Measurements from ENCODE around the gene CNTN4. TPM values are rescaled to one million over a fixed set of nuclear protein-coding genes. Genes with fewer than 3 reads are reported as not detected.

The CNTN4 gene
- total RNA-seq, 1 donor from 2014 or later: 48.3 TPM

DNA sequence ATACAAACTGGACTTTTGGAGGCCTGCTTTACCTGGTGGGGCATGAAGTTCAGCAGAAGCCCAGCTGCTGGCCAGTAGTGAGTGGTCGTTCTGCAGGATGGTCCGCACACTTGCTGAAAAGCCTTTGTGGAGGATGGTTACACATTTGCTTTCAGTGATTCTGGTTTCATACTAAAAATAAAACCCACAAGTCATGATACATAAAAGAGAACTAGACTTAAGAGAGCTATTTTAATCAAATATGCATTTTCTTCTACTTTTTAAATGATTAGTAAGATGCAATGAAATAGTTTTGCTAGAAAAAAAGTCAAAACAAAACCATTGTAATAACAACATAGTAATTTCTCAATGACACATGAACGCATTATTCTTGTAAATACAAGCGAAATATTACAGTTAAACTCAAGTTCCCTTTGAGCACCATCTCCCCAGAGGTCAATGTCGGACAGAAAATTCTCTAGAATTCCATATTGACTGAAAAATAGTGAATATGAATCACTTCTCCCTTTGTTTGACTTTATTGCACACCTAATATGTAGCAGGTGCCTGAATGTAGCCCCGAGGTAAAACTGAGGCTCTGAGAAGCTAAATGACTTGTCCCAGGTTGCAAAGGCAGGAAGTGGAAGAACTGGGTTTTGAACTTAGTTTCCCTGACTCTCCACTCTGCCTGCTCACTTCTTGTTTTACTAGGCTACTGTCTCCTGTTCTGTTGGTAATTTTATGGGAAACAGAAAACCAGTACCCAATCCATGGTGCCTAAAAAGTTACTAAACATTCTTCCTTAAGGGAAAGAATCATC, 1003.2 kb downstream of the CNTN4 start:
- no peaks in the 10 kb centered on the region for H3K36me3 Mint-ChIP-seq (ENCODE audit: unreplicated experiment)

GRCh38 chr3:3102751-3103150, 1004.1 kb downstream of the CNTN4 start:
- Mint-ChIP-seq H3K4me1 (ENCODE audit: unreplicated experiment) (no peaks in the 10 kb centered on the region), H3K4me3 (ENCODE audit: unreplicated experiment) (no peak overlapping the region), H3K36me3 (ENCODE audit: unreplicated experiment) (no peaks in the 10 kb centered on the region), H3K9me3 (ENCODE audit: unreplicated experiment) (no peaks in the 10 kb centered on the region), H3K27me3 (ENCODE audit: unreplicated experiment) (peaks cover 14% of the 10 kb centered on the region), H3K27ac (ENCODE audit: unreplicated experiment) (no peak overlapping the region)
- DNase-seq (ENCODE audit: extremely low spot score, unreplicated experiment): no peak
- TF ChIP-seq, protein P1, sequence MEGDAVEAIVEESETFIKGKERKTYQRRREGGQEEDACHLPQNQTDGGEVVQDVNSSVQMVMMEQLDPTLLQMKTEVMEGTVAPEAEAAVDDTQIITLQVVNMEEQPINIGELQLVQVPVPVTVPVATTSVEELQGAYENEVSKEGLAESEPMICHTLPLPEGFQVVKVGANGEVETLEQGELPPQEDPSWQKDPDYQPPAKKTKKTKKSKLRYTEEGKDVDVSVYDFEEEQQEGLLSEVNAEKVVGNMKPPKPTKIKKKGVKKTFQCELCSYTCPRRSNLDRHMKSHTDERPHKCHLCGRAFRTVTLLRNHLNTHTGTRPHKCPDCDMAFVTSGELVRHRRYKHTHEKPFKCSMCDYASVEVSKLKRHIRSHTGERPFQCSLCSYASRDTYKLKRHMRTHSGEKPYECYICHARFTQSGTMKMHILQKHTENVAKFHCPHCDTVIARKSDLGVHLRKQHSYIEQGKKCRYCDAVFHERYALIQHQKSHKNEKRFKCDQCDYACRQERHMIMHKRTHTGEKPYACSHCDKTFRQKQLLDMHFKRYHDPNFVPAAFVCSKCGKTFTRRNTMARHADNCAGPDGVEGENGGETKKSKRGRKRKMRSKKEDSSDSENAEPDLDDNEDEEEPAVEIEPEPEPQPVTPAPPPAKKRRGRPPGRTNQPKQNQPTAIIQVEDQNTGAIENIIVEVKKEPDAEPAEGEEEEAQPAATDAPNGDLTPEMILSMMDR (IDR thresholded peaks at IDR 0.05): no peak

More for the DNA sequence above, 1003.2 kb downstream of the CNTN4 start:
- TF ChIP-seq, protein P1 (IDR thresholded peaks at IDR 0.05): no peak
- Mint-ChIP-seq H3K4me1 (ENCODE audit: unreplicated experiment) (no peaks in the 10 kb centered on the region), H3K4me3 (ENCODE audit: unreplicated experiment) (no peak overlapping the region), H3K9me3 (ENCODE audit: unreplicated experiment) (no peaks in the 10 kb centered on the region), H3K27ac (ENCODE audit: unreplicated experiment) (no peak overlapping the region), H3K27me3 (ENCODE audit: unreplicated experiment) (peaks cover 9% of the 10 kb centered on the region)
- no peak for DNase-seq (ENCODE audit: extremely low spot score, unreplicated experiment)

GRCh38 chr3:3105246-3105645, 1006.6 kb downstream of the CNTN4 start:
- H3K4me1 Mint-ChIP-seq (ENCODE audit: unreplicated experiment): no peaks in the 10 kb centered on the region
- no peaks in the 10 kb centered on the region for H3K9me3 Mint-ChIP-seq (ENCODE audit: unreplicated experiment)
- no peaks in the 10 kb centered on the region for H3K36me3 Mint-ChIP-seq (ENCODE audit: unreplicated experiment)
- H3K27me3 Mint-ChIP-seq (ENCODE audit: unreplicated experiment): peaks cover 22% of the 10 kb centered on the region
- no peak for DNase-seq (ENCODE audit: extremely low spot score, unreplicated experiment)
- H3K4me3 Mint-ChIP-seq (ENCODE audit: unreplicated experiment): no peak overlapping the region
- no peak overlapping the region for H3K27ac Mint-ChIP-seq (ENCODE audit: unreplicated experiment)
- TF ChIP-seq, protein P1 (IDR thresholded peaks at IDR 0.05): no peak

GRCh38 chr3:3105815-3106214, 1007.1 kb downstream of the CNTN4 start:
- no peak for DNase-seq (ENCODE audit: extremely low spot score, unreplicated experiment)
- Mint-ChIP-seq H3K27me3 (ENCODE audit: unreplicated experiment) (peaks cover 22% of the 10 kb centered on the region), H3K4me3 (ENCODE audit: unreplicated experiment) (no peak overlapping the region), H3K4me1 (ENCODE audit: unreplicated experiment) (no peaks in the 10 kb centered on the region), H3K27ac (ENCODE audit: unreplicated experiment) (no peak overlapping the region), H3K36me3 (ENCODE audit: unreplicated experiment) (no peaks in the 10 kb centered on the region), H3K9me3 (ENCODE audit: unreplicated experiment) (no peaks in the 10 kb centered on the region)
- TF ChIP-seq, protein P1 (IDR thresholded peaks at IDR 0.05): no peak

- H3K9me3 Mint-ChIP-seq (ENCODE audit: unreplicated experiment): no peaks in the 10 kb centered on the region
Measured at GRCh38 chr3:3107181-3107580, 1008.5 kb downstream of the CNTN4 start.

More at GRCh38 chr3:3107181-3107580, 1008.5 kb downstream of the CNTN4 start:
- TF ChIP-seq, protein P1 (IDR thresholded peaks at IDR 0.05): no peak
- H3K36me3 Mint-ChIP-seq (ENCODE audit: unreplicated experiment): no peaks in the 10 kb centered on the region
- peaks cover 24% of the 10 kb centered on the region for H3K27me3 Mint-ChIP-seq (ENCODE audit: unreplicated experiment)
- no peaks in the 10 kb centered on the region for H3K4me1 Mint-ChIP-seq (ENCODE audit: unreplicated experiment)
- no peak overlapping the region for H3K4me3 Mint-ChIP-seq (ENCODE audit: unreplicated experiment)
- DNase-seq (ENCODE audit: extremely low spot score, unreplicated experiment): no peak
- H3K27ac Mint-ChIP-seq (ENCODE audit: unreplicated experiment): no peak overlapping the region

Data from osteocyte (in vitro differentiated cells).